Left lung (tissue), 10 donors: Measurements from ENCODE around the gene CCDC197. TPM values are rescaled to one million over a fixed set of nuclear protein-coding genes. Genes with fewer than 3 reads are reported as not detected.

Experiments
- ATAC-seq: fragments of 200-7000 bp; cut with Tn5 transposase; one replicate; pipeline ENCODE4 v1.9.1; 2020; ENCODE audit warnings: moderate library complexity
- DNase-seq, 4 donors: peaks; one replicate each; pipeline ENCODE4 v3.0.0-alpha.2; 2013 to 2020
- H3K27ac ChIP-seq, 2 donors: fragments of 200-600 bp; sonication (generic) in 1 of 2; one replicate each; pipeline versions ENCODE4 v1.5.0 to v1.8.0; 2020 to 2021
- H3K27me3 ChIP-seq, 2 donors: fragments of 200-600 bp; sonication (generic) in 1 of 2; one replicate each; pipeline versions ENCODE4 v1.5.0 to v1.8.0; 2020 to 2021
- H3K36me3 ChIP-seq, 2 donors: fragments of 200-600 bp; sonication (generic) in 1 of 2; one replicate each; pipeline versions ENCODE4 v1.5.0 to v1.8.0; 2020 to 2021
- H3K4me1 ChIP-seq, 2 donors: fragments of 200-600 bp; one replicate each; pipeline ENCODE4 v1.8.0; 2021
- H3K4me3 ChIP-seq, 2 donors: fragments of 200-600 bp; sonication (generic) in 1 of 2; one replicate each; pipeline versions ENCODE4 v1.5.0 to v1.8.0; 2020 to 2021; ENCODE audit warnings: mild to moderate bottlenecking in 1 of 2
- H3K9me3 ChIP-seq, 2 donors: fragments of 200-600 bp; sonication (generic) in 1 of 2; one replicate each; pipeline versions ENCODE4 v1.5.0 to v1.8.0; 2020 to 2021
- CTCF ChIP-seq, 2 donors: fragments of 200-600 bp; sonication (generic) in 1 of 2; IDR thresholded peaks; one replicate each; pipeline versions ENCODE4 v1.5.0 to v1.8.0; 2021; ENCODE audit warnings: antibody characterized with exemption in 2 of 2
- intact Hi-C, 2 donors: fragments of 100-400 bp; cut with DNase I; formaldehyde crosslinking; loops; one replicate each; pipeline versions ENCODE4 v1.11.2 to v1.14.2; 2022
- polyA plus RNA-seq, 6 donors: library from polyadenylated mRNA; unstranded; fragments of 120-200 nt; gene quantifications; one replicate each; pipeline ENCODE4 v1.2.1, GENCODE V29; 2013; ENCODE audit not compliant: insufficient read length in 6 of 6
- total RNA-seq, 2 donors: library from RNA; stranded (reverse); fragmentation: NEBNext Ultra II Directional; extraction: Animal tissue kit (Norgen Biotek cat#: 25700); gene quantifications; one replicate each; pipeline ENCODE4 v1.2.1, GENCODE V29; 2021
- donor health status: DM: no; HTN: yes; CAD: no.
- donor health status: DM: no; HTN: no; CAD: no.

Gene CCDC197
- total and polyA plus RNA-seq, 8 donors, result not detected

GRCh38 chr14:94049625-94050023 is 52.5 kb downstream of the CCDC197 start:
- Histone ChIP-seq H3K36me3 (peaks cover 0 to 100% of the 10 kb centered on the region in 2 donors), H3K27ac (no peak overlapping the region), H3K4me1 (no peaks in the 10 kb centered on the region), H3K9me3 (no peaks in the 10 kb centered on the region), H3K4me3 (no peak overlapping the region), H3K27me3 (no peaks in the 10 kb centered on the region)
- no peak for ATAC-seq
- intact Hi-C loops, result loop anchor here in 1 of 2 donors (10.0 kb wide), 1 partner anchor 85 kb away; no protein-coding TSS in a partner anchor
- no peak for TF ChIP-seq CTCF (IDR thresholded peaks at IDR 0.05)
- no peak for DNase-seq

GRCh38 chr14:94050231-94050880 is 53.3 kb downstream of the CCDC197 start:
- ATAC-seq (peak; percentile 74), DNase-seq (no peak)
- Histone ChIP-seq H3K4me1 (no peaks in the 10 kb centered on the region), H3K36me3 (peaks cover 0 to 100% of the 10 kb centered on the region in 2 donors), H3K27me3 (no peaks in the 10 kb centered on the region), H3K4me3 (no peak overlapping the region), H3K9me3 (no peaks in the 10 kb centered on the region), H3K27ac (no peak overlapping the region)
- intact Hi-C loops, result no loop called here
- TF ChIP-seq CTCF (IDR thresholded peaks at IDR 0.05), result no peak

- no peak overlapping the region for H3K4me3 ChIP-seq
- no peaks in the 10 kb centered on the region for H3K4me1 ChIP-seq
- peak; percentile 20 for ATAC-seq
- DNase-seq, result peak in 1 of 4 donors; percentile 38
- H3K9me3 ChIP-seq, result no peaks in the 10 kb centered on the region
- H3K27me3 ChIP-seq, result no peaks in the 10 kb centered on the region
- intact Hi-C loops, result no loop called here
- no peak for TF ChIP-seq CTCF (IDR thresholded peaks at IDR 0.05)
- H3K36me3 ChIP-seq, result peaks cover 0 to 100% of the 10 kb centered on the region in 2 donors
- no peak overlapping the region for H3K27ac ChIP-seq
Observed at GRCh38 chr14:94051115-94051514, 54.0 kb downstream of the CCDC197 start.

GRCh38 chr14:94051779-94052178 is 54.7 kb downstream of the CCDC197 start:
- intact Hi-C loops, result no loop called here
- Histone ChIP-seq H3K36me3 (peaks cover 0 to 100% of the 10 kb centered on the region in 2 donors), H3K4me3 (no peak overlapping the region), H3K9me3 (no peaks in the 10 kb centered on the region), H3K4me1 (no peaks in the 10 kb centered on the region), H3K27me3 (no peaks in the 10 kb centered on the region), H3K27ac (no peak overlapping the region)
- ATAC-seq (no peak), DNase-seq (no peak)
- no peak for TF ChIP-seq CTCF (IDR thresholded peaks at IDR 0.05)

- H3K36me3 ChIP-seq, result peaks cover 0 to 100% of the 10 kb centered on the region in 2 donors
- H3K4me3 ChIP-seq, result no peak overlapping the region
- no peaks in the 10 kb centered on the region for H3K27me3 ChIP-seq
- no peak for ATAC-seq
- no peak overlapping the region for H3K27ac ChIP-seq
- H3K4me1 ChIP-seq, result no peaks in the 10 kb centered on the region
- H3K9me3 ChIP-seq, result no peaks in the 10 kb centered on the region
- TF ChIP-seq CTCF (IDR thresholded peaks at IDR 0.05), result no peak
- intact Hi-C loops, result no loop called here
- no peak for DNase-seq
Observed at GRCh38 chr14:94052199-94052598, 55.1 kb downstream of the CCDC197 start.
